Right hindlimb (tissue), 1 donor: ENCODE measurements around the gene PPFIA3.
A peak's percentile ranks its signal among the peaks of the same experiment; 100 is the strongest.
"Not testable (repeated sequence)": the region's sequence is repeated elsewhere in the genome, so short reads cannot be mapped to it uniquely, and the experiment has no call there.

Source experiments
- DNase-seq: peaks from one replicate; pipeline ENCODE4 v3.0.0-alpha.2; 2018

Gene PPFIA3

DNA sequence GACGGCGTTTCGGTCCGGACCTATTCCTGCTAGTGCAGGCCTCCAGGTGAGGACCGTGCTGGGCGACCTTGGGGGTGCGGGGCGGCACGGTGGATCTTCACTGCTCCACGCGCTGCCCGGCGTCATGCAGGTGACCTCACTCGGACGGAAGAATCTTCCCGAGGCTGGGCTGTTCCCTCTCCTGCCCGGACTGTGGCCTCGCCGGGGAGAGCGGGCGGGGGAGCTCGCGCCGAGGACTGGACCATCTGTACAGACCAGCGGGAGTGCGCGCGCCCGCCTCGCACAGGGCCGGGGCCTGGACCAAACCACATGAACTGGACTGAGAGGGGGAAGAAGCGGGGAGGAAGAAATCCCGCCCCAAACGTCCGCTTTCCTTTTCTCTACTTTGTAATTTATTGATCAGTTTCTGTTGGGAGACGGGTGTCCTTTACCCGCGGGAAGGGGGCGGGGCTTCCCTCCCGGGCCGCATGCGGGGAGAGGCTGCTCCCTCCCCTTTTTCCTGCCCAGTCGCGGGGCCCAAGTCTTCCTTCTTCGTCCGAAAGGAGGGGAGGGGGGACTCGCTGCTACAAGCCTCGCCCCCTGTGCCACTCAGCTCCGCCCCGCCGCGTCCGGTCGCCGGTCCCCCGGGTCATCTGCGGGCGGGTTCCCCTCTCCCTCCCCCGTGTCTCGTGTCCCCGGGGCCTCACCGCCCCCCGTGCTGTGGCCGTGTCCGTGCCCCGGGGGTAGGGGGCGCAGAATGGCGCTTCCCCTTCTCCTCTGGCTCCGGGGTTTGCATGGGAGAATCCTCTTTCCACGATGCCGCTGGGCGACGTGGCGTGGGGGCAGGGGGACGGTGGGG, 31.0 kb downstream of the PPFIA3 start:
- DNase-seq = peak; percentile 95

DNA sequence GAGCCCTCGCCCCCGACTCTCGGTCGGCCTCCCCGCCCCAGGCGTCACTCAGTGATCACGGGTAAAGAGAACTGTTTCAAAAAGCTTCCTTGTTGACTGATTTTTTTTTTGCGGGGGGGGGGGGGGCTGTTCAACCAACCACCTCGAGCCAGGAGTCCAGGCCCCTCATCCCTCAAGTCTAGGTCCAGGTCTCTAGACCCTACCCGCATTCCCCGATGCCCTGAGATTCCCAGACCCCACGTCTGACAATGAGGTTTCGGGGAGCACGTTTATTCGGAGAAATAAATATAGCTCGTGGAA, 31.6 kb downstream of the PPFIA3 start:
- DNase-seq = no peak

DNA sequence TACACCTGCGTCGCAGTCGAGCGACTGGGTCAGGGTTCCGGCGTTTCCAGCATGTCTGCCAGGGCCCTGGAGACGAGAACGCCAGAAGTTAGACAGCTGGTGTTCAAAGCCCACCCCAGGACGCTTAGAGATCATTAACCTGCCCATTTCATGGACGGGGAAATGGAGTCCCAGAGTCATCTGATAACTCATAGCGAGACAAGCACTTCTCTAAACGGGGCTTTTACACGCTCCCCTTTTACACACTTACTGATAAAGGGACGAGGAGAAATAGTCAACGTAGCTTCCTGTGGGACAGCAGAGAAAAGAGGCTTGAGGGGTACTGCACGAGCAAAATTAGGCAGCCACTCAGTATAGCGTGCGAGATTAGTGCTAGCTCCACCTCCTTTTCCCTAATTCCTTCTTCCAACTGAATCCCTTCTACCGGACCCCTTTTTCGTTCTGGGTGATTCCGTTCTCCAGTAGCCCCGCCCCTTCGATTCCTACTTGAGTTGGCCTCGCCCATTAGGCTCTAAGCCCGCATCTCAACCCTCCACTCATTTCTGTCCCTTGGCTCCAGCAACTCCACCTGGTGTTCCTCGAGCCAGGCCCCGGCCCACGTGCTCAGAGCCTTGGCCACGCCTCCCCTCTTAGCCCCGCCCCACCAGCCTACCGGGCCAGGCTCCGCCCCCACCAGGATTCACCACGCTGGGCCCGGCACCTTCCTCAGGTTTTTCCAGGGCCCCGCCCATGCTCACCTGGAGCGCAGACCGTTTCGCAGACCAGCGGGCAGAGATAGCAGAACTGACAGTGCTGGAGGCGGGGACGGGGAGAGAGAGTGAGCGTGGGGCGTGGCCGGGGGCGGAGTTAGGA, 32.1 kb downstream of the PPFIA3 start:
- peak; percentile 75 for DNase-seq

DNA sequence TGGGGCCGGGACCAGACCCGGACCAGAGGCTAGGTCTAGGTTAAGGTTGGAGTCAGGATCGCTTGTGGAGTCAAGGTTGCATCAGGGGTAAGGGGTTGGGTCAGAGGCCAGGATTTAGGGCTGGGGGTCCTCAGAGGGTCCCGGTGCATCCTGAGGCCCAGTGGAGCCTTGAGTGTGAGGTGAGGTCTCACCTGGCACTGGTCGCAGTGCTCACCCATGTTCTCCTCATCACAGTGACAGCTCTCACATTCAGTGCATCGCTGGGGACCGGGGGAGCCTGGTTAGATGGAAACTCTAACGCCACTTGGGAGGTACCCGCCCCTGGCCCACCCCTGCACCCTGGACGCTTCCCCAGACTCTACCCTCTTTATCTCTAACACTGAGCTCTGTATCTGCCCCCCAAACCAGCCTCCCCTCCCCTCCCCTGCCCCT, 32.8 kb downstream of the PPFIA3 start:
- no peak for DNase-seq

DNA sequence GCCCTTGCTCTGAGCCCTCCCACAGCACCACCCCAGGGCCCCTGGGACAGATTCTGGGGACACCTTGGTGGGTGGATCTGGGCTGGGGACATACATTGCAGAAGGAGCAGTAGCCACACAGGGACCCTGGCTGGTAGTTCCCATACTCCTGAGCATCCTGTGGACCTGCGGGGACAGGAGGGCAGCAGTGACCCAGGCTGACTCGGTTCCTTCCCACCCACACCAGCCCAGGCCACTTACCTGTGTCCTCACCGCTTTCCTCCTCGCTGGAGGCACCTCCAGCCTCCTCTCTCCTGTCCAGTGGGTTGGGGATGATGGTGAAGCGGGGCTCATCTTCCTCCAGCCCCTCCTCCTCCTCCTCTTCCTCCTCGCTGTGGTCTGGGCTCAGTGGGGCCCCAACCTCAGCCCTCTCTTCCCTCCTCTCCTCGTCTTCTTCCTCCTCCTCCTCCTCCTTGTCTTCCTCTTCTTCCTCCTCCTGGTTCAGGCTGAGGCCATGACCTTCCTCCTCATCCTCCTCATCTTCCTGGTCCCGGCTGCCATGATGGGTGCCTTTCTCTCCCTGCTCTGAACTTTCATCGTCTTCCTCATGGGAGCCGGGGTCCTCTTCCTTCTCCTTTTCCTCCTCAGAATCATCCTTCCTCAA, 33.9 kb downstream of the PPFIA3 start:
- no peak for DNase-seq

DNA sequence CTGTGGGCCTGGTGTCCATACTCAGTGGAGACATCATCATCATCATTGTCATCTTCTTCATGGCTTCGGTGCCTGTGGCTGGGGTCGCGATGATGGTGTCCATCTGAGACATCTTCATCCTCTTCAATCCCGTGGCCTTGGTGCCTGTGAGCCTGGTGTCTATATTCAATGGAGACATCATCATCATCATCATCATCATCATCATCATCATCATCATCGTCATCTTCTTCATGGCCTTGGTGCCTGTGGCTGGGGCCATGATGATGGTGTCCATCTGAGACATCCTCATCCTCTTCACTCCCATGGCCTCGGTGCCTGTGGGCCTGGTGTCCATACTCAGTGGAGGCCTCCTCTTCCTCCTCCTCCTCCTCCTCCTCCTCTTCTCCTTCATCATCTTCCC, 34.9 kb downstream of the PPFIA3 start:
- DNase-seq = no peak

DNA sequence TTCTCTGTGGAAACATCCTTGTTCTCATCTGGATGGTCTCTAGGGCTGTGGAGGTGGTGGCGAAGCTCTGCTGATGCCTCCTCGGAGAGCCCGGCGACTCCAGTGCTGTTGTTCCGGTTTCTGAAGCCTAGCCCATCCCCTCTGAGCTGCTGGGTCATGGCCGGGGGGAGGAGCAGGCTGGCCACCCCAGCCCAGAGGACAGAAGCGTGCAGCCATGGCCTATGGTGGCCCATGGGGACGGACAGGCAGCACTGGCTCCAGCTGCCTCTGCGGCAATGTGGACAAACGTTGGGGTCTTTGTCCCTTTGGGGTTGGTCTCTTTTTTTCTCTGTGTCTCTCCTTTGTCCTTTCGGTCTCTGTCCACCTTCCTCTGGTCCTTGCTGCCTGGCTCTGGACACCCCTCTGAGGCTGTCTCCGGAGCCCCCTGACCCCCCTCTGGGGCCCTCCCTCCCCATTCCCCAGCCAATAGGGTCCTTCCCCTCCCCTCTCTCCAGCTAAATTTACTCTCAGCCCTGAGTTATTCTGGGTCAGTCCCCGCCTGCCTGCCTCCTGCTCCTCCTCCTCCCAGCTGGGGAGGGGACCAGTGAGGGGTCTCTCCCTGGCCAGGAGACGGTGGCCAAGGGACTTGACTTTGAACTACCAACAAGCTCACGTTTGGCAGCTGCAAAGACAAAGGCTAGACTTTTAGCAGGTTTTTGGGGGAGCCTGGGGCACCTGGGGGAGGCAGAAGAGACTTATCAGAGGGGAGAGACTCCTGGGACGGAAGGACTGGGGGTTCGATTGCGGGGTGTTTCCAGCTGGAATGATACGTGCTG, 35.9 kb downstream of the PPFIA3 start, which contains the start of gene HRC:
Gene HRC (minus strand): TSS at position 392 of the 815 bp plus-strand sequence. CDS start 159 bp downstream, at position 233.
- peak; percentile 66 for DNase-seq

DNA sequence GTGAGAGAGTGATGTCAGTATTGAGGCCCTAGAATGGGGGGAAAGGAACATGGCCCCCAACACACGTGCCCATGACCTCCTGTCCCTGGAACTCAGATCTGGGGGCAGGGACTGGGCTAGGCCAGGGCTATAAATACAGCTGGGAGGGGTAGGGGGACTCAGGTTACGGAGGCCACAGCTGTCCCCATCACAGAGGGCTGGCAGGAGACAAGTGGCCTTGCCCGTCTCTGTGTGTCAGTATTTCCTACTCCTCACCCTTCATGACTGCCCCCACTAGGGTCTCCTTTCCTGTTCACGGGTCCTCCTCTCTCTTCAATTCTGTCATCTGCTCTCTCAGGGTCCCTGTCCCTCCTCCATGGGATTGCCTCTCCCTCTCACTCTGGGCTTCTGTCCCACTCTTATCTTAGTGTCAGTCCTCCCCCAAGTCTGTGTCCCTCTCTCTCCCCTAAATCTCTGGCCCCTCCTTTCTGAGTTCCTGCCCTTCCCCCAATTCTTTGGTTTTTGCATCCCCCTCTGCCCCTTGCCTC, 36.5 kb downstream of the PPFIA3 start:
- DNase-seq = peak; percentile 75

DNA sequence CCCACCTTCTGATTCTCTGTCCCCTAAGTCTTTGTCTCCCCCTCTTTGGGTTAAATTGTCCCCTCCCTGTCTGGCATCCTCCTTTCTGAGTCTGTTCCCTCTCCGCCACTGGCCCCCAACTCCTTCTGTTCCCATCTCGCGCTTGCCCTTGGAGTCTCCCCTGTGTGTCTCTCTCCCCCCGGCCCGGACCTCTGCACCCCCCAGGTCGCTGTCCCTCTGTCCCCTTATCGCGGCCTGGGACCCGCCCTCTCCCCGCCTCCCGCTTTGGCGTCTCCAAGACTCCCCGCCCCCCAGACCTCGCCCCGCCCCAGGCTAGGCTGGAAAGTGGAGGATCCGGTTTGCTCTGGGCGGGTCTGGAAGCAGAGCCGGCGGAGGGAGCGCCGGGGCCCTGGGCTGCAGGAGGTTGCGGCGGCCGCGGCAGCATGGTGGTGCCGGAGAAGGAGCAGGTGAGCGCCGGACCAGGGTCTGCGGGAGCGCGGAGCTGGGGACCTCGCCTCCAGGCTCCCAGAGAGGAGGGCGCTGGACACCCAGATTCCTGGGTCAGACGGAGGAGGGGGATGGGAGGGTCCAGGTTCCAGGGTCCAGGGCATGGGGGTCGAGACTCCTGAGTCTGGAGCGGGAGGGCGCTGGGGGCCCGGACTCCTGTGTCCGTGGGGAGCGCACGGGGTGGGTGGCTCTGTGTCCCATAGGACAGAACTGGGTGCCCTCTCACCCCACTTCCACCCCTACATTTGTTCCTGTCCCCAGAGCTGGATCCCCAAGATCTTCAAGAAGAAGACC, 38.3 kb downstream of the PPFIA3 start, which contains the start of gene TRPM4:
Gene TRPM4 (plus strand): TSS at position 348 of the 780 bp plus-strand sequence. CDS start 75 bp downstream, at position 423.
- DNase-seq = peak; percentile 94

DNA sequence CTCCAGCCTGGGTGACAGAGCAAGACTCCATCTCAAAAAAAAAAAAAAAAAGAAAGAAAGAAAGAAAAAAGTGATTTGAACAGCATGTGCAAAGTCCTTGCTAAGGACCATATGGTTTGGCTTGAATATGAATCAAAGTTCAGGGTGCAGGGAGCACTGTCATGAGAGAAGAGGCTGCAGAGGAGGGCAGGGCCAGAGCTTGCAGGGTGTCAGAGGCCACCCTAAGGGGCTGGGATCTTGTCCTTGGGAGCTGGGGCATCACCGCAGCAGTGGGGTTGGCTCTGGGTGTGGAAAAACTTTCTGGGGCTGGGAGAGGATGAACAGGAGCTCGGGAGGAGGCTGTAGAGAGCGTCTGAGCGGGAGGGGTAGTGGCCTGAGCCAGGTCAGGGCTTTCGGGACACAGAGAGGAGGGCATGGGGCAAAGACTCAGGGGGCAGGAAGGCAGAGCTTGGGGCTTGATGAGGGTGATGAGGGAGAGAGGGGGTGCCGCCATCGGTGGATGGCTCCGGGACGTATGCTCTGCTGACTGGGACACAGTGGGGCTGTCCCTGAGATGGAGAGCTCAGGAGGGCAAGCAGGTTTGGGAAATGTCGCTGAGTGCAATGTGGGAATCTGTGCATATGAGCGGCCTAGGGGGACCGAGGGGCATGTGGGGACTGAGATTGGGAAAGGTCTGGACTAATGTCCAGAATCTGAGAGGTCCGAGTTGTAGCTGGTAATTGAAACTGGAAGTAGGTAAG, 41.3 kb downstream of the PPFIA3 start:
- no peak for DNase-seq

DNA sequence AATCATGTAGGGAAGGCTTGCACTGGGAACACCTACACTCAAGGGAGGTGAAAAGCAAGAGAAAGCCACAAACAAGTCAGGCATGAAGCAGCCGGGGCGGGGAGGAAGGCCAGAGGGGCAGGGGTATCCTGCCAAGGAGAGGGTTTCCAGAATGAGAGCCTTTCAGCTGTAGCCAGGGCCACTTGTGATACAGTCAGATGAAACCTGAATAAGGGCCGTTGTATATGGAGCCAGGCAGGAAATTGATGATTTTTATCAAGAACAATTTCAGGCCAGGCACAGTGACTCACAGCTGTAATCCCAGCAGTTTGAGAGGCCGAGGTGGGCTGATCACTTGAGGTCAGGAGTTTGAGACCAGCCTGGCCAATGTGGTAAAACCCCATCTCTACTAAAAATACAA, 42.6 kb downstream of the PPFIA3 start:
- DNase-seq = no peak

DNA sequence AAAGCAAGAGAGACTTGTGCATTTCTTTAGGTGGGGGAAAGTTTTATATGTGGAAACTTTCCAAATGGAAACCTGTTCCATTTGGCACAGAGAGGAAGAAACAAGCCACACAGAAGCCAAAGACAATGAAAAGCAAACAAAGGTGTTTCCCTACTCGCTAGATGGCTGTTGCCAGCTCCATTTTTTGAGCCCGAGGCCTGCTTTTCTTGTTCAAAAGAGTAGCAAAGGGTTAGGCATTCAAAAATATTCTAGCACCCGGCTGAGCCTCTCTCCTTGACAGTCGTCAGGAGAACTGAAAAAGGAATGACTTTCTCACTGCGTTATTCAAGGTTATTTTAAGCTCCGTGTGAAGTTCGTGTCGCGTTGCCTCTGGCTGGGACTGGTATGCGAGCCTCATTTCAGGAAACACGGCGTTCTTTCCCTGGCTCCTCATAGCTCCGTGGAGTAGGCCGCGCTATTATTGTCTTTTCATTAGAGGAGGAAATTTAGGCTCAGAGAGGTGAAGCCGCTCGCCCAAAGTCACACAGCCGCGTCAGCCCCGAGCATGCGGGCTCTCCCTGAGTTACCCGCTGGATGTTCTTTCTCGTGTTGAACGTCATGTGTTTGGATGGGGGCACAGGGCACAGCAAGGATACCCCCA, 45.9 kb downstream of the PPFIA3 start:
- no peak for DNase-seq

DNA sequence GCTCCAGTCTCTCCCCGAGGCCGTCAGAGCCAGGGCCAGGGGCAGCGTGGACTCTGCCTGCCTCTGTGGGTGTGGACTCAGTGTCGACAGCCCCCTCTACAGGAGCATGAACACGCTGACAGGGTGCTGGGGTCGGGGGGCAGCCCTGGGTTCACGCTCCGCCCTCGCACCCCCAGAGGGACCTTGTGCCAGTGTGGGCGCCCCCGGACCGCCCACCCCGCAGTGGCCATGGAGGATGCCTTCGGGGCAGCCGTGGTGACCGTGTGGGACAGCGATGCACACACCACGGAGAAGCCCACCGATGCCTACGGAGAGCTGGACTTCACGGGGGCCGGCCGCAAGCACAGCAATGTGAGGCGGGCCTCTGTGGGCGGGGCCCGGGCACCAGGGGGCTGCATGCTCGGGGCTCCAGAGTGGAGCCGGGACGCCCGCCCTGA, 46.5 kb downstream of the PPFIA3 start:
- no peak for DNase-seq

DNA sequence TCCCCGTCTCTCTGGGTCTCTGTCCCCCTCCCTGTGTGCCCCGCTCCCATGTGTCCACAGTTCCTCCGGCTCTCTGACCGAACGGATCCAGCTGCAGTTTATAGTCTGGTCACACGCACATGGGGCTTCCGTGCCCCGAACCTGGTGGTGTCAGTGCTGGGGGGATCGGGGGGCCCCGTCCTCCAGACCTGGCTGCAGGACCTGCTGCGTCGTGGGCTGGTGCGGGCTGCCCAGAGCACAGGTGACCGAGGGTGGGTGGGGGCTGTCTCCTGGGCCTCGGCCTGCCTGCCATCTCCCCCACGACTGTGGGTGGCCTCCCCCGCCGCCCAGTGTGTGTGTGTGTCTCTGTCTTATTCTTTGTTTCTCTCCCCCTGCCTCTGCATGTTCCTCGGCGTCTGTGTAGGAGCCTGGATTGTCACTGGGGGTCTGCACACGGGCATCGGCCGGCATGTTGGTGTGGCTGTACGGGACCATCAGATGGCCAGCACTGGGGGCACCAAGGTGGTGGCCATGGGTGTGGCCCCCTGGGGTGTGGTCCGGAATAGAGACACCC, 48.6 kb downstream of the PPFIA3 start:
- DNase-seq = no peak

DNA sequence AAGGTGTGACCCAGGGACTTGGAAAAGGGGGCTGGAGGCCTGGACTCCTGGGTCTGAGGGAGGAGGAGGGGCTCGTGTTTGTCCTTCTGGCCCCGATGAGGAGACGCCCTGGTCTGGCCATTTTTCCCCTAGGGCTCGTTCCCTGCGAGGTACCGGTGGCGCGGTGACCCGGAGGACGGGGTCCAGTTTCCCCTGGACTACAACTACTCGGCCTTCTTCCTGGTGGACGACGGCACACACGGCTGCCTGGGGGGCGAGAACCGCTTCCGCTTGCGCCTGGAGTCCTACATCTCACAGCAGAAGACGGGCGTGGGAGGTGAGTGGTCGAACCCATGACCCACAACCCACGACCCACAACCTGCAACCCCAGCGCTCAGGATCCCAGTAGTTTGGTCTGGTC, 49.1 kb downstream of the PPFIA3 start:
- no peak for DNase-seq

DNA sequence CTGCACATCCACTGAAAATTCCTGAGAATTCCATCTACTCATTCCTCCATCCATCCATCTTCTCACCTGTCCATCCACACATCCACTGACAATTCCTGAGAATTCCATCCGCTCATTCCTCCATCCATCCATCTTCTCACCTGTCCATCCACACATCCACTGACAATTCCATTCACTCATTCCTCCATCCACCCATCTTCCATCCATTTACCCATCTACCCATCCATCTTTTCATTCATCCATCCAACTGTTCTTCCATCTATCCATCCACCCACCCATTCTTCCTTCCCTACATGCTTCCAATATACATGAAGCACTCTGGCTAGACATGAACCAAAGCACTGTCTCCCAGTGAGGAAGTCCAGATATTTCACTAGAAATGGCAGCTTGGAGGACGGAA, 53.9 kb downstream of the PPFIA3 start:
- DNase-seq = no peak

DNA sequence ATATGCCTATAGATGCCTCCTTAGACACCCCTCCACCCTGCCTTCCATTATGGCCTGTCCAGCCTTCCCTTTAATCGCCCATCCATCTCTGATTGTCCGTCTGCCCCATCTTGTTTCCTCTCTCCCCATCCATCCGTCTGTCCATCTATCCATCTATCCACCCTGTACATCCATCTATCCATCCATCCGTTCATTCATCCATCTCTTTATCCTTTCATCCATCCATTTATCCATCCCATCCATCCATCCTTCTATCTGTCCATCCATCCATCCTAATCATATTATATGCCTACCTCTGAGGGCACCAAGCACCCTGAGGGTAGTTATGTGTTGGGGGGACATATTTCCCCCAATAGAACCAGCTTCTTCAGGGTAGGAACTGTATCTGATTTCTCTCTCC, 61.3 kb downstream of the PPFIA3 start:
- no peak for DNase-seq

DNA sequence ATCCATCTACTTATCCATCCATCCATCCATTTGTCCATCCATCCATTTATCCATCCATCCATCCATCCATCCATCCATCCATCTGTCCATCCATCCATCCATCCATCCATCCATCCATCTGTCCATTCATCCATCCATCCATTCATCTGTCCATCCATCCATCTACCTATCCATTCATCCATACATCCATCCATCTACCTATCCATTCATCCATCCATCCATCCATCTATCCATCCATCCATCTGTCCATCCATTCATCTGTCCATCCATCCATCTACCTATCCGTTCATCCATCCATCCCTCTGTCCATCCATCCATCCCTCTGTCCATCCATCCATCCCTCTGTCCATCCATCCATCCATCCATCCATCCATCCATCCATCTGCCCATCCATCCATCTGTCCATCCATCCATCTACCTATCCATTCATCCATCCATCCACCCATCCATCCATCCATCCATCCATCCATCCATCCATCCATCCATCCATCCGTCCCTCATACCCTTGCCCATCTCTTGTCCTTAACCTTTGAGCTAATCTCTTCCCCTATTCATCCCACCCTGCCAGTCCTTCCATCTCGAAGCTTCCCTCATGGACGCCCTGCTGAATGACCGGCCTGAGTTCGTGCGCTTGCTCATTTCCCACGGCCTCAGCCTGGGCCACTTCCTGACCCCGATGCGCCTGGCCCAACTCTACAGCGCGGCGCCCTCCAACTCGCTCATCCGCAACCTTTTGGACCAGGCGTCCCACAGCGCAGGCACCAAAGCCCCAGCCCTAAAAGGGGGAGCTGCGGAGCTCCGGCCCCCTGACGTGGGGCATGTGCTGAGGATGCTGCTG, 62.9 kb downstream of the PPFIA3 start:
- DNase-seq = not testable (repeated sequence)
